A549 (cell line): ENCODE data around the gene OR4F15.

Source experiments
- BCL3 ChIP-seq: fragments of >200 bp; sonication (Bioruptor Twin); formaldehyde crosslinking; IDR thresholded peaks from 3 replicates; pipeline ENCODE4 v1.6.1; 2016
- BHLHE40 ChIP-seq: IDR thresholded peaks from 2 replicates; pipeline ENCODE4 v1.6.1; 2012; ENCODE audit warnings: low read depth, low read length, inconsistent platforms
- EP300 ChIP-seq, 2 experiments: fragments of >200 bp; sonication (Bioruptor Twin); formaldehyde crosslinking; IDR thresholded peaks; 2 replicates in 1 of 2; 3 replicates in 1 of 2; pipeline ENCODE4 v1.6.1; 2016 to 2017
- FOSL2 ChIP-seq, 2 experiments: fragments of 450-650 bp in 1 of 2; fragments of >200 bp in 1 of 2; sonication (Bioruptor Twin) in 1 of 2; formaldehyde crosslinking; IDR thresholded peaks; 2 replicates each; pipeline versions ENCODE4 v1.5.0 to v1.6.1; 2016 to 2020; ENCODE audit warnings: mild to moderate bottlenecking in 1 of 2, moderate library complexity in 1 of 2
- HDAC2 ChIP-seq: fragments of 200-600 bp; sonication (generic); IDR thresholded peaks from 2 replicates; pipeline ENCODE4 v1.6.1; 2016
- NFE2L2 ChIP-seq: fragments of 150-350 bp; conservative IDR thresholded peaks from 2 replicates; pipeline ENCODE4 v1.6.1; 2014; ENCODE audit warnings: low read length
- NR3C1 ChIP-seq: fragments of >200 bp; sonication (Bioruptor Twin); formaldehyde crosslinking; IDR thresholded peaks from 3 replicates; pipeline ENCODE4 v1.6.1; 2017
- RAD21 ChIP-seq, 2 experiments: fragments of >200 bp in 1 of 2; sonication (Bioruptor Twin) in 1 of 2; formaldehyde crosslinking in 1 of 2; IDR thresholded peaks in 1 of 2; conservative IDR thresholded peaks in 1 of 2; 2 replicates in 1 of 2; 3 replicates in 1 of 2; pipeline ENCODE4 v1.6.1; 2012 to 2018; ENCODE audit warnings: inconsistent platforms in 1 of 2
- RFX5 ChIP-seq: fragments of 450-650 bp; IDR thresholded peaks from 2 replicates; pipeline ENCODE4 v1.7.1; 2014; ENCODE audit warnings: antibody characterized with exemption, mild to moderate bottlenecking, moderate library complexity
- RNF2 ChIP-seq: fragments of 200-600 bp; sonication (generic); IDR thresholded peaks from 2 replicates; pipeline ENCODE4 v1.6.1; 2016; ENCODE audit warnings: low read depth, mild to moderate bottlenecking, antibody characterized with exemption, moderate library complexity, borderline replicate concordance
- TP53 ChIP-seq: fragments of 250-450 bp; sonication (Bioruptor Pico); IDR thresholded peaks from 2 replicates; pipeline ENCODE4 v1.5.0; 2021; ENCODE audit warnings: mild to moderate bottlenecking, moderate library complexity
- TF ChIP-seq, protein P1 (sequence below): fragments of >200 bp; sonication (Bioruptor Twin); formaldehyde crosslinking; IDR thresholded peaks from 3 replicates; pipeline ENCODE4 v1.5.1; 2016
- TF ChIP-seq, protein P2 (sequence below): fragments of >200 bp; sonication (Bioruptor Twin); formaldehyde crosslinking; IDR thresholded peaks from 2 replicates; pipeline ENCODE4 v1.6.1; 2016

DNA sequence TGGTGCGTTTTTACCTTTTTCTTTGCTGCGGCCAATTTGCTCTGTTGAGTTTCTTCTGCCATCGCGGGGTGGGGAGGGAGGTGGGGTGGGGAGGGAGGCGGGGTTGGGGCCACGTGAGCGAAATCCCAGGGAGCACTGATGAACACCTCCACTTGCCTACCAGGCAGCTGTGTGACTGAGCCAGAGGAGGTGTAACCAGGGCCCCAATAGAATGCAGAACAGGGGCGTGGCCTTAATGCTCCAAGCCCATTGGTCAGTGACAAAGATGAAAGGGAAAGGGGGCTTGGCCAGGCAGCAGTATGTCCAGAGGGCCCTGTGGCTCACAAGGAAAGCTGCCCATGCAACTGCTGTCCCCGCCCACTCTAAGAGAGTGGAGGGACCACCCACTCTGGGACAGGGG lies 30.1 kb upstream of the OR4F15 start:
- TF ChIP-seq BCL3 = no peak
- no peak for TF ChIP-seq BHLHE40
- TF ChIP-seq, protein P1, sequence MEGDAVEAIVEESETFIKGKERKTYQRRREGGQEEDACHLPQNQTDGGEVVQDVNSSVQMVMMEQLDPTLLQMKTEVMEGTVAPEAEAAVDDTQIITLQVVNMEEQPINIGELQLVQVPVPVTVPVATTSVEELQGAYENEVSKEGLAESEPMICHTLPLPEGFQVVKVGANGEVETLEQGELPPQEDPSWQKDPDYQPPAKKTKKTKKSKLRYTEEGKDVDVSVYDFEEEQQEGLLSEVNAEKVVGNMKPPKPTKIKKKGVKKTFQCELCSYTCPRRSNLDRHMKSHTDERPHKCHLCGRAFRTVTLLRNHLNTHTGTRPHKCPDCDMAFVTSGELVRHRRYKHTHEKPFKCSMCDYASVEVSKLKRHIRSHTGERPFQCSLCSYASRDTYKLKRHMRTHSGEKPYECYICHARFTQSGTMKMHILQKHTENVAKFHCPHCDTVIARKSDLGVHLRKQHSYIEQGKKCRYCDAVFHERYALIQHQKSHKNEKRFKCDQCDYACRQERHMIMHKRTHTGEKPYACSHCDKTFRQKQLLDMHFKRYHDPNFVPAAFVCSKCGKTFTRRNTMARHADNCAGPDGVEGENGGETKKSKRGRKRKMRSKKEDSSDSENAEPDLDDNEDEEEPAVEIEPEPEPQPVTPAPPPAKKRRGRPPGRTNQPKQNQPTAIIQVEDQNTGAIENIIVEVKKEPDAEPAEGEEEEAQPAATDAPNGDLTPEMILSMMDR = no peak
- no peak for TF ChIP-seq NFE2L2
- no peak for TF ChIP-seq FOSL2 (IDR thresholded peaks at IDR 0.05)
- no peak for TF ChIP-seq FOSL2 (CRISPR knock-in tag; IDR thresholded peaks at IDR 0.05)
- TF ChIP-seq EP300 (IDR thresholded peaks at IDR 0.05) = no peak
- TF ChIP-seq RNF2 = no peak
- no peak for TF ChIP-seq HDAC2
- TF ChIP-seq NR3C1 = no peak
- no peak for TF ChIP-seq TP53 (CRISPR knock-in tag)
- TF ChIP-seq, protein P2, sequence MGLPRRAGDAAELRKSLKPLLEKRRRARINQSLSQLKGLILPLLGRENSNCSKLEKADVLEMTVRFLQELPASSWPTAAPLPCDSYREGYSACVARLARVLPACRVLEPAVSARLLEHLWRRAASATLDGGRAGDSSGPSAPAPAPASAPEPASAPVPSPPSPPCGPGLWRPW = no peak
- TF ChIP-seq RFX5 = no peak
- TF ChIP-seq RAD21 (conservative IDR thresholded peaks at IDR 0.05 in 1 of 2, IDR thresholded peaks at IDR 0.05 in 1 of 2) = no peak
